Stimulated activated naive CD8-positive, alpha-beta T cell treated with anti-CD3 and anti-CD28 coated beads, Interleukin-15, Interleukin-2, amounts not matched to agents 100 ng/mL and 50 ng/mL, for 24 hours (primary cell): ENCODE measurements around the gene CSF2RB.

Source experiments
- H3K27ac Mint-ChIP-seq: one replicate; pipeline ENCODE4 v1.8.0; 2021; ENCODE audit warnings: mild to moderate bottlenecking, mixed read lengths
- H3K27me3 Mint-ChIP-seq: one replicate; pipeline ENCODE4 v1.8.0; 2021; ENCODE audit warnings: mixed read lengths
- H3K36me3 Mint-ChIP-seq: one replicate; pipeline ENCODE4 v1.8.0; 2021; ENCODE audit warnings: low read depth, mixed read lengths
- H3K4me1 Mint-ChIP-seq: one replicate; pipeline ENCODE4 v1.8.0; 2021; ENCODE audit warnings: low read depth, mixed read lengths
- H3K4me3 Mint-ChIP-seq: one replicate; pipeline ENCODE4 v1.8.0; 2021; ENCODE audit warnings: mild to moderate bottlenecking, mixed read lengths
- H3K9me3 Mint-ChIP-seq: one replicate; pipeline ENCODE4 v1.8.0; 2021; ENCODE audit warnings: mixed read lengths

Gene CSF2RB

DNA sequence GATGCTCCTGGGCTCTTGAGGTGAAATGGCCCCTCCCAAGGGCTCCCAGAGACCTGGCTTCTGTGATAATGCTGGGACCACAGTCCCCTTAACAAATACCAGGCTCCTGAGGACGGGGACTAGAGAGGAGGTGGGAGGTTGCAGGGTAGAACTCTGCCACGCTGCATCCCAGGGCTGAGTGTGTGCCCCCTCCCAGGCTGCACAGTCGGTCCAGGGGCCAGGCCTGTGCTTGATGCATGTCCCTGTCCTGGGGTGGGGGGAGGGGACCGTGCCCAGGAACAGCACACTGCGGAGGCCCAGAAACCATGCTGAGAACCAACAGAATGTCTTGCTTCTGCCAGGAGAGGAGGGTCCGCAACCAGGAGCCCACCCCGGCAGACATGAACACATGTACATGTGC is 9.3 kb downstream of the CSF2RB start:
- H3K36me3 Mint-ChIP-seq, result no peaks in the 10 kb centered on the region
- H3K9me3 Mint-ChIP-seq, result no peaks in the 10 kb centered on the region
- peaks cover 5% of the 10 kb centered on the region for H3K4me1 Mint-ChIP-seq
- H3K27ac Mint-ChIP-seq, result no peak overlapping the region
- H3K27me3 Mint-ChIP-seq, result peaks cover 11% of the 10 kb centered on the region
- H3K4me3 Mint-ChIP-seq, result no peak overlapping the region

DNA sequence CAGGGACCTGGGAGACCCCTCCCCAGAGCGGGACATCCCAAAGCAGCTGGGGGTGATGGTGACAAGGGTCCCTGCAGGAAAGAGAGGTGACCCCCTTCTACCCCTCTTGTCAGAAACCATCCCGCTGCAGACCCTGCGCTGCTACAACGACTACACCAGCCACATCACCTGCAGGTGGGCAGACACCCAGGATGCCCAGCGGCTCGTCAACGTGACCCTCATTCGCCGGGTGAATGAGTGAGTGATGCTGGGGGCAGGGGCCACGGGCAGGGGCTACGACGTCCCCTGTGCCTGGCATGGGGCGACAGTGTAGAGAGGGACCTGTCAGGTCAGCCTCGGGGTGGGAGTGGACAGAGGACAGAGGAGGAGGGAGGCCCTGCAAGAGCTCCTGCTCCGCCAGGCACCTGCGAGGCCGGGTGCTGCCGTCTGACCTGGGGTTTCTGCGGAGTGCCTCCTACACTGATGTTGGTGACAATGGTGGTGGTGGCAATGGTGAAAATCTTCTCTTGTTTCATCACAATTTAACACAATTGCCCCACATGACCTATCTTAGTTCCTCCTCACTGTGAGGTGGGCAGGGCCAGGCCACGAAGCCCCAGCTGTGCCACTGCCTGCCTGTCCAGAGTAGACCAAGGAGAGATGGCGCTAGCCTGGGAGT is 9.8 kb downstream of the CSF2RB start:
- H3K4me1 Mint-ChIP-seq, result peaks cover 5% of the 10 kb centered on the region
- no peaks in the 10 kb centered on the region for H3K36me3 Mint-ChIP-seq
- peaks cover 7% of the 10 kb centered on the region for H3K27me3 Mint-ChIP-seq
- no peak overlapping the region for H3K4me3 Mint-ChIP-seq
- no peak overlapping the region for H3K27ac Mint-ChIP-seq
- H3K9me3 Mint-ChIP-seq, result no peaks in the 10 kb centered on the region

- no peak overlapping the region for H3K27ac Mint-ChIP-seq
- H3K27me3 Mint-ChIP-seq, result peaks cover 5% of the 10 kb centered on the region
- H3K4me3 Mint-ChIP-seq, result no peak overlapping the region
- H3K9me3 Mint-ChIP-seq, result no peaks in the 10 kb centered on the region
- peaks cover 5% of the 10 kb centered on the region for H3K4me1 Mint-ChIP-seq
- no peaks in the 10 kb centered on the region for H3K36me3 Mint-ChIP-seq
Observed at GRCh38 chr22:36924151-36924698, 10.8 kb downstream of the CSF2RB start.

- Mint-ChIP-seq H3K9me3 (no peaks in the 10 kb centered on the region), H3K4me1 (peaks cover 5% of the 10 kb centered on the region), H3K27me3 (peaks cover 5% of the 10 kb centered on the region), H3K27ac (no peak overlapping the region), H3K4me3 (no peak overlapping the region), H3K36me3 (no peaks in the 10 kb centered on the region)
Observed at GRCh38 chr22:36925388-36926290, 12.2 kb downstream of the CSF2RB start.

GRCh38 chr22:36926309-36926708 is 12.9 kb downstream of the CSF2RB start:
- Mint-ChIP-seq H3K27me3 (no peaks in the 10 kb centered on the region), H3K4me3 (no peak overlapping the region), H3K36me3 (no peaks in the 10 kb centered on the region), H3K4me1 (peaks cover under 1% of the 10 kb centered on the region), H3K27ac (no peak overlapping the region), H3K9me3 (no peaks in the 10 kb centered on the region)

DNA sequence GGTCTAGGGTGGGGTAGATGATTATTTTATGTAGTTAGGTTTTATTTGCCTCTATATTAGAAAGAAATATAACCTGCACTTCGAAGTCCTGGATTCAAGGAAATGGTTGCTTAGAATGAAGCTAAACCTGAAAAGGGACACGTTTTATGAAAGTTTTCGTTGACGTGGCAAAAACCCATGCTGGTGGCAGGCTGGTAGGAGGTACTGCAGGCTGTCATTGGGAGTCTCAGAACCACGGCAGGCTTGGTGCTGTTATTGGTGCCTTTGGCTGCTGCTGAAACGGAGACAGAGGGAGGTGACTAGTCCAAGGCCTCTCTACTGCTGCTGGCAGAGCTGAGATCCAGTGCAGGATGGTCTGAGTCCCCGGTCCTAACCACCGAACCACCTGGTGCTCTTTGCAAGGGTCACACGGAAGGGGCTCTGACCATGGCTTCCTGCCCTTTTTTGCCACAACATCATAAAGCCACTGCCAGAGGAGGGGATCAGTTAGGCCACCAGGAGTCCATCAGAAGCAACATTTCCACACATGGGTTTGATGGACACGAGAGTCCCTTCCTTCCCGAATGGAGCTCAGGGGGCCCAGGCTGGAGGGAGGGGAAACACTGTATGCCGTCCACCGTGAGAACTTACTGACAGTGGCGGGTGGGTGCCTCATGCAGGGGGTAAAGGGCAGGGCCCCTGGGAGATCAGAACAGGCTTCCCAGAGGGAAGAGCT is 13.4 kb downstream of the CSF2RB start:
- H3K9me3 Mint-ChIP-seq, result no peaks in the 10 kb centered on the region
- no peak overlapping the region for H3K27ac Mint-ChIP-seq
- no peaks in the 10 kb centered on the region for H3K27me3 Mint-ChIP-seq
- no peak overlapping the region for H3K4me3 Mint-ChIP-seq
- H3K36me3 Mint-ChIP-seq, result no peaks in the 10 kb centered on the region
- H3K4me1 Mint-ChIP-seq, result no peaks in the 10 kb centered on the region

DNA sequence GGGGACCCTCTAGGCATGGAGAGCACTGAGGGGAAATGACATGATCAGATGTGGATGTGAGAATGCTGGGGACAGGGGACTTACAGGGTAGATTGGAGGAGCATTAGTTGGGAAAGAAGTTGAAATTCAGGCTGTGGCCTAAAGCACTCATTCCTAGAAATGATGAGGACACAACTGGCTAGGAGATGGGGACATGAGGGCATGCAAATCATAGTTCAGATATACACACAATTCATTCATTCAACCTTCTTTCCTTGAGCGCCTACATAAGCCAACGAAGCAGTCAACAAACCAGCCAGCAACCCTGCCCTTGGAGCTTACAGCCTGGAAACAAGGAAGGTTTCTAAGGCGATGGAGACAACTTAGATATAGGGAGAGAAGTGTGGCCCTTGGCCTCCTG is 14.2 kb downstream of the CSF2RB start:
- no peak overlapping the region for H3K27ac Mint-ChIP-seq
- no peaks in the 10 kb centered on the region for H3K9me3 Mint-ChIP-seq
- no peaks in the 10 kb centered on the region for H3K36me3 Mint-ChIP-seq
- no peaks in the 10 kb centered on the region for H3K4me1 Mint-ChIP-seq
- no peaks in the 10 kb centered on the region for H3K27me3 Mint-ChIP-seq
- H3K4me3 Mint-ChIP-seq, result no peak overlapping the region

DNA sequence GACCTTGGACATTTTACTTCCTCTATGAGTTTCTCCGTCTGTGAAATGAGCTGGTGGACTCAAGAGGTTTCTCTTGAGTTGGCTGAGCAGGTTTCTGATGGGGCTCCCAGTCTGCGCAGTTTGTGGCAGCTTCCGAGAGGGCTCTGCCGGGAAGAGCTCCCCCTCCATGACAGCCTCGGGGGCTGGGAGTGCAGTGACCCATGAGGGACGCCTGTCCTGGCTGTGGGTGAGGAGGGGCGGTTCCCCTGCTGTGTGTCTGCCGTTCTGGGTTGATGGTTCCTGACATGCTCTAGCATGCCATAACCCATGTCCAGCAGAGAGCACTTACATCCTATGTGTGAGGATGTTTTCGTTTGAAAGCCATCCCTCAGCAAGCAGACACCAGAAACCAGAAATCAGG is 14.8 kb downstream of the CSF2RB start:
- H3K4me1 Mint-ChIP-seq, result no peaks in the 10 kb centered on the region
- no peaks in the 10 kb centered on the region for H3K36me3 Mint-ChIP-seq
- H3K9me3 Mint-ChIP-seq, result no peaks in the 10 kb centered on the region
- no peak overlapping the region for H3K4me3 Mint-ChIP-seq
- H3K27ac Mint-ChIP-seq, result no peak overlapping the region
- no peaks in the 10 kb centered on the region for H3K27me3 Mint-ChIP-seq

DNA sequence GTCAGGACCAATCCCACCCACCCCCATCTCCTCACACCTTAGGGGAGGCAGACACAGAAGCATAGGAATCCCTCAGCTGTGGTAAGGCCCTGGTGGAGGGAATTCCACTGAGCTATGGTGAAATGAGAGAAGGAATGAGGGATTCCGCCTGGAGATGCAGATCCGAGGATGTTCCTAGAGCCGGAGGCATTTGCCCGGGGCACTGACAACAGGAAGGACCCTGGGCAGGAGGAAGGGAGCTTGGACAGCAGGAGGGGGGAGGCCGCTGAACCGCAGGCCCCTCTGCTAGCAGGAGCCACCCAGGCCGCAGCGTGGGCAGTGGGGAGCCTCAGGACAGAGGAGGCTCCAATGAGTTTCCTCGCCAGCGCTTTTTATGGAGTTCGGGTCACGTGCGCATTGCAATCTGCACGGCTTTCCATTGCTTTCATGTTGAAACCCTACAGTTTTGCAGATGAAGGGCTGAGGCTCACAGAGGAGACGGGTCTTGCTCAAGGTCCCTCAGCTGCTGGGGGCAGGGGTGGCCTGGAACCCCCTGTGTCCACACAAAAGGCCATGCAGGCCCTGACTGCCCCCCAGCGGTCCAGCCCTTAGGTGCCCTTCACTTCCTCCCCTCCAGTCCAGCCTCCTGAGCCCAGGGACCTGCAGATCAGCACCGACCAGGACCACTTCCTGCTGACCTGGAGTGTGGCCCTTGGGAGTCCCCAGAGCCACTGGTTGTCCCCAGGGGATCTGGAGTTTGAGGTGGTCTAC is 15.5 kb downstream of the CSF2RB start:
- H3K4me1 Mint-ChIP-seq, result no peaks in the 10 kb centered on the region

GRCh38 chr22:36929621-36930020 is 16.2 kb downstream of the CSF2RB start:
- Mint-ChIP-seq H3K4me1 (no peaks in the 10 kb centered on the region), H3K4me3 (no peak overlapping the region), H3K9me3 (no peaks in the 10 kb centered on the region), H3K27ac (no peak overlapping the region), H3K36me3 (no peaks in the 10 kb centered on the region), H3K27me3 (no peaks in the 10 kb centered on the region)

More for the DNA sequence above, 15.5 kb downstream of the CSF2RB start:
- H3K36me3 Mint-ChIP-seq, result no peaks in the 10 kb centered on the region
- H3K27me3 Mint-ChIP-seq, result no peaks in the 10 kb centered on the region
- H3K4me3 Mint-ChIP-seq, result no peak overlapping the region
- no peak overlapping the region for H3K27ac Mint-ChIP-seq
- H3K9me3 Mint-ChIP-seq, result no peaks in the 10 kb centered on the region

DNA sequence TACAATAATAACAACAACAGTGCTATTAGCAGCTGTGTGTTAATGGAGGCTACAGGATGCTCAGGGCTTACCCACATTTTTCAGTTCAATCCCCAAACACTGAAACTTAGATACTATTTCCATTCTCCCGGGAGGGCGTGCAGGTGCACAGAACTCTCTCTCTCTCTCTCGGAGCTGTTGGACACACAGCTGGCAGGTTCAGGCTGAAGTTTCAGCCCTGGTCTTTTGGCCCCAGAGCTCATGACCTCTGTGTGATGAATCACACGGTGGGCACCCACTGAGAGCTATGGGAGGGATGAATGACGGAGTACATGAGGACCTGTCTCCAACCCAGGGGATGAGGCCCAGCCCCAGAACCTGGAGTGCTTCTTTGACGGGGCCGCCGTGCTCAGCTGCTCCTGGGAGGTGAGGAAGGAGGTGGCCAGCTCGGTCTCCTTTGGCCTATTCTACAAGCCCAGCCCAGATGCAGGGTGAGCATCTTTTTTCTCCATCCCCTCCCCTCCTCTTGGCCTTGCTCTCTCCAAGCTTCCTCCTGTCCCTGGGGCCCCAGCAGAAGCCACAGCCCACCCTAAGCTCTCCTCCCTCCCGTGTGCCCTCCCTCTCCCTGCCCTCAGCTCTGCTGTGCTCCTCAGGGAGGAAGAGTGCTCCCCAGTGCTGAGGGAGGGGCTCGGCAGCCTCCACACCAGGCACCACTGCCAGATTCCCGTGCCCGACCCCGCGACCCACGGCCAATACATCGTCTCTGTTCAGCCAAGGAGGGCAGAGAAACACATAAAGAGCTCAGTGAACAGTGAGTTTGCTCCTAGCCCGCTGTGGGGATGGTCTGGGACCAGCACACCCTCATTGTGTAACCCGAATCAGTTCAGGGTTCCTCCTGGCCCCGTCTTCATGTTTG is 16.9 kb downstream of the CSF2RB start:
- Mint-ChIP-seq H3K9me3 (no peaks in the 10 kb centered on the region), H3K36me3 (no peaks in the 10 kb centered on the region), H3K27ac (no peak overlapping the region), H3K4me3 (no peak overlapping the region), H3K4me1 (no peaks in the 10 kb centered on the region), H3K27me3 (no peaks in the 10 kb centered on the region)

GRCh38 chr22:36931446-36931845 is 18.0 kb downstream of the CSF2RB start:
- H3K4me3 Mint-ChIP-seq, result no peak overlapping the region
- H3K36me3 Mint-ChIP-seq, result no peaks in the 10 kb centered on the region
- no peaks in the 10 kb centered on the region for H3K27me3 Mint-ChIP-seq
- H3K9me3 Mint-ChIP-seq, result no peaks in the 10 kb centered on the region
- no peak overlapping the region for H3K27ac Mint-ChIP-seq
- H3K4me1 Mint-ChIP-seq, result no peaks in the 10 kb centered on the region

- H3K4me1 Mint-ChIP-seq, result no peaks in the 10 kb centered on the region
- H3K27ac Mint-ChIP-seq, result no peak overlapping the region
- H3K9me3 Mint-ChIP-seq, result no peaks in the 10 kb centered on the region
- H3K27me3 Mint-ChIP-seq, result no peaks in the 10 kb centered on the region
- H3K36me3 Mint-ChIP-seq, result no peaks in the 10 kb centered on the region
- H3K4me3 Mint-ChIP-seq, result no peak overlapping the region
Observed at GRCh38 chr22:36933629-36934417, 20.4 kb downstream of the CSF2RB start.
